ENCODE data around the gene STYXL1. TPM values are rescaled to one million over a fixed set of nuclear protein-coding genes. Genes with fewer than 3 reads are reported as not detected.
"Not testable (repeated sequence)": the region's sequence is repeated elsewhere in the genome, so short reads cannot be mapped to it uniquely, and the experiment has no call there.

The STYXL1 gene
- total RNA-seq, 1 donor from 2014 or later, result 38.8 TPM

DNA sequence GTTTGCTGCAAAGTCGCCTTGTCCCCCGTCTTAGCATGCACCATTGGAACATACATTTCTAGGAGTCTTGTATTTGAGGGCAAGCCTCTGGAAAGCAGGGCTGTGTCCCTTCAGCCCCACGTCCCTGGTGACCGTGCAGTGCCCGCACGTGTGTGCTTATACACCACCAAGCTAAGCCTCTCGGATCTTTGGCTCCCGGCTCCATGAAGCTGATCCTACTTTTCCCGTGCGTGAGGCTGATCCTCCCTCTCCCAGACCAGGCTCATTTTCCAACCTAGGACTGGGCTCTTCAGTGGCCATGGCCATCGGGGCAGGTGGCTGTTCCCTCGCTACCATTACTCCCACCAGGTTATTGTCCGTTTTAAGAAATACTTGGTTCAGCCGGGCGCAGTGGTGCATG lies 14.5 kb upstream of the STYXL1 start:
- peaks cover 5% of the 10 kb centered on the region for H3K36me3 Mint-ChIP-seq (ENCODE audit: low read depth)
- no peak for TF ChIP-seq CTCF (conservative IDR thresholded peaks at IDR 0.05)
- no peak overlapping the region for H3K27ac Mint-ChIP-seq (ENCODE audit: unreplicated experiment)

DNA sequence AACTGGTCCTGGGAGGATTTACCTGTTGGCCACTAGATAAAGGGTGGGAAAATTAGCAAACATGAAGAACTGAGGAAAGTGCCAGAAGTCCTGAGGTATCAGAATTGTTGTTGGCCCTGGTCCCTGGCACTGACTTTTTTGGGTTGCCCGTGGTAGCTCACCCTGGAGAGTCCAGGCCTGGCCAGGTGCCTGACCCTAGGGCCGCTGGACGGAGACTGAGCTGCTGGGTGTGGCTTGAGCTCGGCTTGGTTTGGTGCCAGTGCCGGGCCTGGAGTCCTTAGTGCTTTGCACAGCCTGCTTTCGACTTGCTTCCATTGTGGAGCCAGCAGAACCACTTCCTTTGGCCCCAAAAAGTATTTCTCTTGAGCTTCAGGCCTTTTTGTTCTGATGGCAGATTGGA lies 13.0 kb upstream of the STYXL1 start:
- Mint-ChIP-seq H3K36me3 (ENCODE audit: low read depth) (peaks cover 5% of the 10 kb centered on the region), H3K4me1 (no peaks in the 10 kb centered on the region), H3K4me3 (no peak overlapping the region), H3K27ac (ENCODE audit: unreplicated experiment) (no peak overlapping the region), H3K9me3 (no peaks in the 10 kb centered on the region), H3K27me3 (ENCODE audit: low read depth) (no peaks in the 10 kb centered on the region)
- DNase-seq (ENCODE audit: low read depth, low spot score), result no peak
- TF ChIP-seq CTCF (conservative IDR thresholded peaks at IDR 0.05), result no peak

More for the DNA sequence above, 14.5 kb upstream of the STYXL1 start:
- Mint-ChIP-seq H3K4me3 (no peak overlapping the region), H3K4me1 (no peaks in the 10 kb centered on the region), H3K27me3 (ENCODE audit: low read depth) (no peaks in the 10 kb centered on the region), H3K9me3 (no peaks in the 10 kb centered on the region)
- no peak for DNase-seq (ENCODE audit: low read depth, low spot score)

- H3K4me3 Mint-ChIP-seq; H3K36me3 Mint-ChIP-seq (ENCODE audit: low read depth); H3K27me3 Mint-ChIP-seq (ENCODE audit: low read depth); H3K4me1 Mint-ChIP-seq; H3K9me3 Mint-ChIP-seq; DNase-seq (ENCODE audit: low read depth, low spot score); H3K27ac Mint-ChIP-seq (ENCODE audit: unreplicated experiment): not testable (repeated sequence)
Measured at GRCh38 chr7:76058745-76059144, 10.9 kb upstream of the STYXL1 start.

DNA sequence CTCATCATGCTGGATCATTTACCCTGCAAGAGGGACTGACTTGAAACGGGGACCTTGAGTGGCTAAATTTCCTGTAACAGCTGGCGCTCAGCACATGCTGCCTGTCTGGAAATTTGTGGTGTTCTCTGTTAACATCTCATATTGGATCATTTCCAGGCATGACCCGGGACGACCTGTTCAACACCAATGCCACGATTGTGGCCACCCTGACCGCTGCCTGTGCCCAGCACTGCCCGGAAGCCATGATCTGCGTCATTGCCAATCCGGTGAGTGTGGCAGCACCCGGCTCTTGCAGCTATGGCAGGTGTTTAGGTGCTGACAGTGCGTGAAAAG lies 10.0 kb upstream of the STYXL1 start:
- no peak overlapping the region for H3K4me3 Mint-ChIP-seq
- H3K36me3 Mint-ChIP-seq (ENCODE audit: low read depth), result peaks cover 5% of the 10 kb centered on the region
- no peak for TF ChIP-seq CTCF (conservative IDR thresholded peaks at IDR 0.05)
- no peaks in the 10 kb centered on the region for H3K27me3 Mint-ChIP-seq (ENCODE audit: low read depth)
- no peak overlapping the region for H3K27ac Mint-ChIP-seq (ENCODE audit: unreplicated experiment)
- H3K9me3 Mint-ChIP-seq, result no peaks in the 10 kb centered on the region
- no peaks in the 10 kb centered on the region for H3K4me1 Mint-ChIP-seq
- no peak for DNase-seq (ENCODE audit: low read depth, low spot score)

DNA sequence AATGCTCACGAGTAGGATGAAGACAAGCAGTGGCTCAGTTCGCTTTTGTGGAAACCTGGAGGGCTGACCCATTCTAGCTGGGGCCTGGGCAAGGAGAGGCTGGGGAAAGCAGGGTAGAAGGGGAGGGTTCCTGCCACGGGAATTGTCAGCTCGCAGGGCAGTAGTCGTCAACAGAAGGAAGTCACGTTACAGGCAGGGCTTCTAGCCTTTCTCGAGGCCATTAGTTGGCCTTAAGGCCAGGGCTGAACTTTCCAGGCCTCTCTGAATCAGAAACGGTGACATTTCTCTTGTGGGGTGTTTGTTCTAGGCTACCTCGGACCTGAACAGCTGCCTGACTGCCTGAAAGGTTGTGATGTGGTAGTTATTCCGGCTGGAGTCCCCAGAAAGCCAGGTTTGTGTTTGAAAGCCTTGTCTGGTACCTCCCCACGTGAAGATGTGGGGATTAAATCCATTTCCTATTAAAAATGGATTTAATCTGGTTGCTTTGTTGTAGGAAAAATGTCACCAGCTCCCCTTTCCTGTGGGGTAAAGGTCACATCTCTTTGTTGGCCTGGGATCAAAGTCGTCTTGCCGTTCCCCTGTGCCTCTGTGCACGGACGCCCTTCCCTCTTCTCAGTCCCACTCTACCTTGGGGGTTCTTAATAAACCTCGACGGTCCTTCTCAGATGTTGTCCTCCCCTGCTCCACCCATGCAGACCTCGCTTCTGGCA lies 9.5 kb upstream of the STYXL1 start:
- Mint-ChIP-seq H3K4me3 (no peak overlapping the region), H3K27ac (ENCODE audit: unreplicated experiment) (no peak overlapping the region), H3K9me3 (no peaks in the 10 kb centered on the region), H3K4me1 (no peaks in the 10 kb centered on the region), H3K27me3 (ENCODE audit: low read depth) (no peaks in the 10 kb centered on the region), H3K36me3 (ENCODE audit: low read depth) (peaks cover 5% of the 10 kb centered on the region)
- TF ChIP-seq CTCF (conservative IDR thresholded peaks at IDR 0.05), result no peak
- no peak for DNase-seq (ENCODE audit: low read depth, low spot score)

GRCh38 chr7:76056241-76056640 lies 8.4 kb upstream of the STYXL1 start:
- Mint-ChIP-seq H3K27me3 (ENCODE audit: low read depth) (no peaks in the 10 kb centered on the region), H3K36me3 (ENCODE audit: low read depth) (no peaks in the 10 kb centered on the region), H3K4me1 (no peaks in the 10 kb centered on the region), H3K9me3 (no peaks in the 10 kb centered on the region), H3K27ac (ENCODE audit: unreplicated experiment) (no peak overlapping the region), H3K4me3 (no peak overlapping the region)
- DNase-seq (ENCODE audit: low read depth, low spot score), result no peak
- no peak for TF ChIP-seq CTCF (conservative IDR thresholded peaks at IDR 0.05)

Measured in neural crest cell (in vitro differentiated cells).